Smooth muscle cell (in vitro differentiated cells): ENCODE results near the gene GHRL. TPM values are rescaled to one million over a fixed set of nuclear protein-coding genes. Genes with fewer than 3 reads are reported as not detected.

ENCODE experiments used
- DNase-seq: peaks from one replicate; lab custom pipeline; 2025; ENCODE audit not compliant: unreplicated experiment; lab: John Stamatoyannopoulos, UW
- H2AFZ ChIP-seq: fragments of 200-600 bp; sonication (generic); 2 replicates; pipeline ENCODE4 v1.6.0; 2016; ENCODE audit warnings: antibody characterized with exemption, low read depth, mild to moderate bottlenecking
- H3F3A ChIP-seq: fragments of 200-600 bp; sonication (generic); 2 replicates; pipeline ENCODE4 v1.6.0; 2017; ENCODE audit warnings: antibody characterized with exemption, low read depth
- H3K27ac ChIP-seq: fragments of 200-600 bp; sonication (generic); 2 replicates; pipeline ENCODE4 v1.5.1; 2016; ENCODE audit warnings: low read depth, mild to moderate bottlenecking
- H3K27me3 ChIP-seq: fragments of 200-600 bp; sonication (generic); 2 replicates; pipeline ENCODE4 v1.6.1; 2016; ENCODE audit warnings: low read depth, mild to moderate bottlenecking
- H3K36me3 ChIP-seq: fragments of 200-600 bp; sonication (generic); 2 replicates; pipeline ENCODE4 v1.5.1; 2016; ENCODE audit warnings: low read depth
- H3K4me1 ChIP-seq: fragments of 200-600 bp; sonication (generic); 2 replicates; pipeline ENCODE4 v1.5.1; 2016; ENCODE audit warnings: low read depth
- H3K4me2 ChIP-seq: fragments of 200-600 bp; sonication (generic); 2 replicates; pipeline ENCODE4 v1.6.0; 2016; ENCODE audit warnings: mild to moderate bottlenecking
- H3K4me3 ChIP-seq: fragments of 200-600 bp; sonication (generic); 2 replicates; pipeline ENCODE4 v1.5.1; 2016; ENCODE audit warnings: mild to moderate bottlenecking
- H3K79me2 ChIP-seq: fragments of 200-600 bp; sonication (generic); 2 replicates; pipeline ENCODE4 v1.6.0; 2016; ENCODE audit warnings: low read depth, mild to moderate bottlenecking
- H3K9ac ChIP-seq: fragments of 200-600 bp; sonication (generic); 2 replicates; pipeline ENCODE4 v1.6.0; 2016; ENCODE audit warnings: low read depth
- H3K9me3 ChIP-seq: fragments of 200-600 bp; sonication (generic); replicated peaks from 2 replicates; pipeline ENCODE4 v1.5.1; 2016; ENCODE audit warnings: low read depth
- H4K20me1 ChIP-seq: fragments of 200-600 bp; sonication (generic); 2 replicates; pipeline ENCODE4 v1.6.0; 2016; ENCODE audit warnings: low read depth
- WGBS: methylation state at CpG from one replicate; pipeline ENCODE4 v1.1.7; 2016; ENCODE audit warnings: low lambda C conversion rate; 5-methylcytosine and 5-hydroxymethylcytosine counted together
- polyA plus RNA-seq: library from polyadenylated mRNA; unstranded; fragments of >200 nt; fragmentation: Nextera tagmentation; extraction: Ambion mirVana; gene quantifications from 2 replicates; pipeline ENCODE4 v1.2.1, GENCODE V29; 2016
- total RNA-seq: library from RNA; depleted of rRNA; stranded (reverse); fragments of >200 nt; gene quantifications from 2 replicates; pipeline ENCODE4 v1.2.3, GENCODE V29; 2014
- TF ChIP-seq, protein P1 (sequence below): fragments of 200-600 bp; sonication (generic); IDR thresholded peaks from 2 replicates; pipeline ENCODE4 v1.5.1; 2017; ENCODE audit warnings: borderline replicate concordance, mild to moderate bottlenecking, antibody characterized with exemption; ENCODE audit not compliant: insufficient read depth, poor library complexity, severe bottlenecking

The GHRL gene
- total and polyA plus RNA-seq, 2 experiments from 2014 or later = 0.45 TPM; not detected in 1

DNA sequence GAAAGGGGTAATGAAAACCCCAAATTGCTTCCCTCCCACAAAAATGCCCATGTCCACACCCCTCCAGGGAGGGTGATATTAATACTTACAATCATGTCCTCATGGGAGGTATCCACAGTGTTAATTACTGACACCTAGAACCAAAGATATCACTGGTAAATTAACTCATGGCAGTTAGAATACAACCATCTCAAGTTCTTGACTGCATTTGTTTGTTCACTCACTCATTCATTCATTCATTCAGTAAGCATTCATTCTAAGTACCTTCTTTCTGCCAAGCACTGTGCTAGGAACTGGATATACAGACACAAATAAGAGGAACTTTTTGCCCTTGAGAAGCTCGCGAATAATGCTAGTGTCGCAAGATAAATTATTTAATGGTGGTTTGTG is 25.2 kb upstream of the GHRL start:
- Histone ChIP-seq H3K4me3 (no peak overlapping the region), H2AFZ (no peak overlapping the region), H3K9me3 (no peaks in the 10 kb centered on the region), H3K27ac (peak overlapping the region; percentile 5), H3K9ac (no peak overlapping the region), H3K79me2 (peaks cover 66% of the 10 kb centered on the region), H3K36me3 (peaks cover 14% of the 10 kb centered on the region), H3F3A (peaks cover 6% of the 10 kb centered on the region), H3K27me3 (no peaks in the 10 kb centered on the region), H3K4me2 (no peak overlapping the region), H4K20me1 (peaks cover 63% of the 10 kb centered on the region), H3K4me1 (peaks cover 4% of the 10 kb centered on the region)
- WGBS = 98% methylated on average over 3 of the region's 3 CpGs
- no peak for DNase-seq
- TF ChIP-seq, protein P1, sequence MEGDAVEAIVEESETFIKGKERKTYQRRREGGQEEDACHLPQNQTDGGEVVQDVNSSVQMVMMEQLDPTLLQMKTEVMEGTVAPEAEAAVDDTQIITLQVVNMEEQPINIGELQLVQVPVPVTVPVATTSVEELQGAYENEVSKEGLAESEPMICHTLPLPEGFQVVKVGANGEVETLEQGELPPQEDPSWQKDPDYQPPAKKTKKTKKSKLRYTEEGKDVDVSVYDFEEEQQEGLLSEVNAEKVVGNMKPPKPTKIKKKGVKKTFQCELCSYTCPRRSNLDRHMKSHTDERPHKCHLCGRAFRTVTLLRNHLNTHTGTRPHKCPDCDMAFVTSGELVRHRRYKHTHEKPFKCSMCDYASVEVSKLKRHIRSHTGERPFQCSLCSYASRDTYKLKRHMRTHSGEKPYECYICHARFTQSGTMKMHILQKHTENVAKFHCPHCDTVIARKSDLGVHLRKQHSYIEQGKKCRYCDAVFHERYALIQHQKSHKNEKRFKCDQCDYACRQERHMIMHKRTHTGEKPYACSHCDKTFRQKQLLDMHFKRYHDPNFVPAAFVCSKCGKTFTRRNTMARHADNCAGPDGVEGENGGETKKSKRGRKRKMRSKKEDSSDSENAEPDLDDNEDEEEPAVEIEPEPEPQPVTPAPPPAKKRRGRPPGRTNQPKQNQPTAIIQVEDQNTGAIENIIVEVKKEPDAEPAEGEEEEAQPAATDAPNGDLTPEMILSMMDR = no peak

DNA sequence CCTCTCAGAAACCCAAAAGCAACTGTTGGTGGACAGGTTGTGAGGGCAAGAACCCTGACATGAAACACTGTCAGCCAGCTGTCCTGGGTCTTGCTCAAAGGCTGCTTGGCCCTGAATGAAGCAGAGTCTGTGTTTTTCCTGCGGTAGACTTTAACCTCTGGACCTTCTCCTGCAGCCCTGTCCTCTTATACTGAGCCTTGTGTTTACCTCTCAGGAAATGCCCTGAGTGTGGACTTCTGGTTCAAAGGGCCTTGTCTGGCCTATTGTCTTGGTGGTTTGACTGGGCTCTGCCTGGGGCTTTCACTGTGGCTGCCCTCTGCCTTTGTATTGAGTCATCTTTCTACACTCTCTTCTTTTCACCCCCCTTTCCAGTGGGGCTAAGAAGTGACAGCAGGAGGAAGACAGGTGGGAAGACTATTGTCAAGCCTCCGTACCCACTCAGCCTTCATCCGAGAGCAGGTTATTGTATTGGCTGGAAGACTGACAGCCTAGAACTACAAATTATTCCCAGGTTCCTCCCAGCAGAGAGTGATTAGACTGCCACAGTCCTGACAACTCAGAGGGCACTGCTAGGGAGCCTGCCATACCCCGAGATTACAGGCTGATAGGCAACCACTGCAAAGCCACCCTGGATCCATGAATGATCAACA is 24.7 kb upstream of the GHRL start:
- no peak overlapping the region for H3K4me2 ChIP-seq
- peaks cover 66% of the 10 kb centered on the region for H3K79me2 ChIP-seq
- H4K20me1 ChIP-seq = peaks cover 68% of the 10 kb centered on the region
- no peak for DNase-seq
- H3F3A ChIP-seq = peaks cover 6% of the 10 kb centered on the region
- H3K36me3 ChIP-seq = peaks cover 14% of the 10 kb centered on the region
- no peaks in the 10 kb centered on the region for H3K9me3 ChIP-seq
- peak overlapping the region; percentile 5 for H3K27ac ChIP-seq
- TF ChIP-seq, protein P1 = no peak
- no peaks in the 10 kb centered on the region for H3K27me3 ChIP-seq
- no peak overlapping the region for H3K9ac ChIP-seq
- peaks cover 4% of the 10 kb centered on the region for H3K4me1 ChIP-seq
- 100% methylated on average over 4 of the region's 4 CpGs for WGBS
- no peak overlapping the region for H3K4me3 ChIP-seq
- no peak overlapping the region for H2AFZ ChIP-seq

DNA sequence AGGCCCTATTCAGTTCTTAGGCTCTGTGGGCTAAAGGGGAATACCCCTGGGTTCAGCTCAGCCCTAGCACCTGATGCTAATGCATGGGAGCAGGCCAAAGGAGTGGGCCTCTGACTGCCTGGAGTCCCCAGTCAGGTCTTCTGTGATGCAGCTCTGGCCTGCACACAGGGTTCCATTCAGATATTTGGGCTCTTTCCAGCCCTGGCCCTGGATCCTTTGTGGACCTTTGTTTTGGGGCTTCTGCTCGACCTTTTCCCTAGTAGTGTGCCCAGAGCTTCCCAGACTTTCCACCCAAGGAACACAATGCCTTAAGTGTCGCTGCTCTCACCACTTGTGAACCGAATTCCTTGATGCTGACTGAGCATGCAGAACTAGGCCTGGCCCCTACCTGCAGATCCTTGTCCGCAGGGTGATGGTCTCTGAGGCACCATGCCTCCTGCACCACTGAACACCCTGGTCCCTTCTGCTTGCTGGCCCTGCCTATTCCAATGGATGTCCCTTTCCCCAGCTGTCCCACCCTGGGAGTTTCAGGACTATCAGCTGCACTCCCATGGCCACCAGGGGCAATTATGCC is 23.1 kb upstream of the GHRL start:
- H3K79me2 ChIP-seq = peaks cover 65% of the 10 kb centered on the region
- H3F3A ChIP-seq = peaks cover 6% of the 10 kb centered on the region
- no peak overlapping the region for H3K9ac ChIP-seq
- H4K20me1 ChIP-seq = peaks cover 84% of the 10 kb centered on the region
- H3K4me3 ChIP-seq = no peak overlapping the region
- 94% methylated on average over 4 of the region's 4 CpGs for WGBS
- no peaks in the 10 kb centered on the region for H3K9me3 ChIP-seq
- no peaks in the 10 kb centered on the region for H3K27me3 ChIP-seq
- peaks cover 16% of the 10 kb centered on the region for H3K36me3 ChIP-seq
- TF ChIP-seq, protein P1 = no peak
- no peak overlapping the region for H3K27ac ChIP-seq
- no peak overlapping the region for H2AFZ ChIP-seq
- H3K4me1 ChIP-seq = peaks cover 4% of the 10 kb centered on the region
- DNase-seq = no peak
- no peak overlapping the region for H3K4me2 ChIP-seq

DNA sequence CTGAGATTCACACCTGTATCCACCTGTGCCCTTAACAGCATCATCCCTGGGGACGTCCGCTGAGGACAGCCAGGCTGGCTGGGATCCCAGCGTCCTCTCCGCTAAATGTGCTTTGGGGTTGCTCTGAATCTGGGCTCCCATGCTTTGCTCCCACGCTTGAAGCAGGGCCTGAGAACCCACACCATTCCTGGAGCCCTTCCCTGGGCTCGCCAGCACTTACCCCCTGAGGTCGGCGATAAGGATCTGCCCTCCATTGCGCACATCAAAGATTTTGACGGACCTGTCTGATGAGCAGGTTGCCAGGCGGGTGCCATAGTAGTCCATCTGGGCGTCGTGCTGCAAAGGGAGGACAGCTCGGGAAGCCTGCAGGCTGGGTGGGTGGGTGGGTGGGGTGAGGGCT is 22.4 kb upstream of the GHRL start:
- Histone ChIP-seq H3K4me1 (peaks cover 4% of the 10 kb centered on the region), H3K4me3 (no peak overlapping the region), H3K27me3 (no peaks in the 10 kb centered on the region), H3K9ac (no peak overlapping the region), H3K79me2 (peaks cover 60% of the 10 kb centered on the region), H4K20me1 (peaks cover 92% of the 10 kb centered on the region), H3F3A (peaks cover 6% of the 10 kb centered on the region), H3K27ac (no peak overlapping the region), H3K4me2 (no peak overlapping the region), H2AFZ (no peak overlapping the region), H3K9me3 (no peaks in the 10 kb centered on the region), H3K36me3 (peaks cover 17% of the 10 kb centered on the region)
- no peak for DNase-seq
- 95% methylated on average over 14 of the region's 14 CpGs for WGBS
- TF ChIP-seq, protein P1 = no peak
